HS-5 (cell line): ENCODE data around the gene HINT2.

ENCODE experiments used
- DNase-seq: peaks from one replicate; pipeline ENCODE4 v3.0.0-alpha.2; 2012; ENCODE audit warnings: low read depth

The HINT2 gene

DNA sequence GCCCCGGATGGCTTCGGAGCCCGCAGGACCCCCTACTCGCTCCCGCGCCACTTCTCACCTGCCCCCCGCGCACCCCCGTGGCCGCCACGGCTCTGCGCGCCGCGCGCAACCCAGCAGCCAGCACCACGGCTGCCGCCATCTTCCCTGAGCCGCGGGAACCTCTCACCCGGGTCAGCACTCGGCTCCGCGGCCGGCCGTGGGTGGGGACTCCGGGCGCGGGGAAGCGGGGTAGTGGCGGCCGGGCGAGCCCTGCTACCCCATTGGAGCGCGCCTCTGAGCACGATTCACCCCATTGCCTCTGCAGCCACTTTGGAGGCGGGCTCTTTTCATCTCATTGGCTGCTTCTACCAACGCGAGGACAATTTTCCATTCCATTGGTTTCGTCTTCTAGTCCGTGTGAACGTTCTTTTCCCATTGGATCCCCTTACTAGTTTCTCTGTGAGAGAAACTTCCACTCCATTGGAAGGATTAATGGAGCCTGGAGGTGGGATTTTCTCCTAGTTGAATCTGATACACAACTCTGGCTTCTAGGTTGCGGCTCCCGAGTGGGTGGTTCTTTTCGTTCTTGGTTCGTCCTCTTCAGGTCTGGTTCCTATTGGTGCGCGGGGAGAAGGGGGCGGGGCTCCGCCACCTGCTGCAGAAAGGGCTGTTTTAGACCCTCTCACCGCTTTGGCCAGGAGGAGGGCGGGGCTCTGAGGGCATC lies at the start of gene HINT2:
Gene HINT2, minus strand, starts transcription at position 202 of the 703 bp plus-strand sequence. Its CDS starts 63 bp downstream, at position 139.
- DNase-seq: peak; percentile 98

DNA sequence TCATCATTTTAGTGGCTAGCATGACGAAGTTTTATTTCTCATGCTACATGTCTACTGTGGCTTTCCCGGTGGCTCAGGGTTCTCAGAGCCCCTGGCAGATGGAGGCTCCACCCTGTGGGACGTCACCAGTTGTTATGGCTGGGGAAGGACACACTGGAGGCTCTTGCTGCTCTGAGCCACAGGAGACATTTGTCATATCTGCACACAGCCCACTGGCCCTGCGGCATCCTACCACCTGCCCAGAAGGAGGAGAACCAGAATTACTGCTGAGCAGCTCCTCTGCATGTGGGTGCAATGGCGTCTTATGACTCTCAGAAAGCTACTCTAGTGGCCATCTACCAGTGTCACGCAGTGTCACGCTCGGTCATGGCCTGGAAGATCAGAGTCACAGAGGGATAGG lies 48.7 kb upstream of the HINT2 start:
- DNase-seq: no peak

DNA sequence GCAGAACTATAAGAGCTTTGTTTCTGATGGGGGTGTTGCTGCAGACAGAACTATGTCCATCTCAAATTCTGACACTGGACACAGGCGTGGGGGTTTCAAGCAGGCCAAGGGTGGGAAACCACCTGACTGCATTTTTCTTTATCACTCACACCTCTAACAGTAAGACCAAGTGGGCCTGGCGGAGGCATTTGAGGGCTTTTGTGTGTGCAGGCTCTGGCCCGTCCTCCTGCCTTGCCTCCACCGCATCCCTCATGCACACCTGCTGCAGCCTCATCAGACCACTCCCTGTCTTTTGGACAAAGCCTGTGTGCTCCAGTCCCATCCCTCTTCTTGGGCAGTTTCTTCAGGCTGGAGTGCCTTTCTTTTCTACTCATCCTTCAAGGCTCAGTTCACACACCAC lies 47.5 kb upstream of the HINT2 start:
- DNase-seq: no peak

DNA sequence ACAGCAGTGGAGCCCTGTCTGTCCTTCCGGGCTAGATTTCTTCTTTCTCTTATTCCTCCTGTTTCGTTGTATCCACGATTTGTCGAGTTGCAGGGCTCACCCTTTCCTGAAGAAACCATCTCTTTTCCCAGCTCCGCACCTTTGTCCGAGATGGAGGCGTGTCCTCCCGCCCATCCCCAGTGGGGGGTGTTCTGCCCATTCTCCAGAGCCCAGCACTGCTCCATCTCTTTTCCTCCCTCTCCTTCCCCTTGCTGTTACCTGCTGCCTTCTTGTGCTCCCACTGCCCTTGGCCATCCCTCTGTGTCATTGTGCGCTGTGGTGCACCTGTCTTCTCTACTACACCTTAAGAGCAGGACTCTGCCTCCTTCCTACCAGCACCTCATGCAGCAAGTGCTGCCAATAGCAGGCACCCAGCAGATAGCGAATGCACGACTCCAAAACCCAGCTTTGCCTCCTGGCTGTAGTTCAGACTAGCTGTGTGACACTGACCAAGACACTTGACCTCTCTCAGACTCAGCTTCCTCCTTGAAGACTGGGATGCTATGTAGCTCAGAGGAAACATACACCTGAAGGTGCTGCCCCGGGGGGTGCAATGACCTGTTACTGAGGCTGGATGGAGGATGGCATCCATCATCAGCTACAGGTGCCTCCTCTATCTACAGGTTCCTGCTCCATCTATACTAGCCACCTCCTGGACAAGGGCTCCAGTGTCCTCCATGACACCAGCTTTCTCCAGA lies 46.5 kb upstream of the HINT2 start:
- no peak for DNase-seq

DNA sequence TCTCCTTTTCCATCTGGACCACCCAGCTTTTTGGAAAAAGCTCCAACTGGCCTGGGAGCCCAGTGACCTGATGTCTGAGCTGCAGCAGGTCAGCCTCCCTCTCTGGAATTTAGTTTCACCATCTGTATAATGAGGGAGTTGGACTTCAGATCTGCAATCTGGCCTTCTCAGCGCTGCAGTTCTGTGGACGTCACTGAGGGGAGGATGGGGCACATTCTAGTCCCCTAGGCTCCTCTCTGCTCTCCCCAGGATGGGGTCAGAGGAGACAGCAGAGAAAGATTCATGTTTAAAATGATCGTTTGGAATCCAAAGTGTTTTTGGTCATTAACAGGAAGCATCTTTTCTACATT lies 45.1 kb upstream of the HINT2 start:
- DNase-seq: no peak

DNA sequence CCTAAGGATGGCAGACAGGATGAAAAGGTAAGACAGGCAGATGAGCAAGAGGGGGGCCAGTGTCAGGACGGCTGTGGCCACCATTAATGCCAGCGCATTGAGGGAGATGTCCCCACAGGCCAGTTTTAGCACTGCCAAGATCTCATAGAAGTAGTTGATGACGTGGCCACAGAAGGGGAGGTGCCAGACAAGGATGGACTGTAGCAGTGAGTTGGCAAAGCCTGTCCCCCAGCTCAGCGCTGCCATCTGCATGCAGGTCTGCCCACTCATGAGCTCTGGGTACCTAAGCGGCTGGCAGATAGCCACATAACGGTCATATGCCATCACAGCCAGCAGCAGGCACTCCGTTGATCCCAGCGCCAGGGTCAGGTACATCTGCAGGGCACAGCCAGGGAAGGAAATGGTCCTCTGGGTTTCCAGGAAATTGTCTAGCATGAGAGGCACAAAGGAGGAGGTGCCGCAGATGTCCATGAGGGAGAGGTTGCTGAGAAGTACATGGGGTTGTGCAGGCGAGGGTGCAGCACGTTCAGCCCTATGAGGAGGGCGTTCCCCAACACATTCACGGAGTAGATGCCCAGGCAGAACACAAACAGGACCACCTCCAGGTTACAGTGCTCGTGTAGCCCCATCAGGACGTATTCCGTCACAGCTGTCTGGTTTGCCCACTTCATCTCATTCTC lies 44.6 kb upstream of the HINT2 start:
- no peak for DNase-seq

DNA sequence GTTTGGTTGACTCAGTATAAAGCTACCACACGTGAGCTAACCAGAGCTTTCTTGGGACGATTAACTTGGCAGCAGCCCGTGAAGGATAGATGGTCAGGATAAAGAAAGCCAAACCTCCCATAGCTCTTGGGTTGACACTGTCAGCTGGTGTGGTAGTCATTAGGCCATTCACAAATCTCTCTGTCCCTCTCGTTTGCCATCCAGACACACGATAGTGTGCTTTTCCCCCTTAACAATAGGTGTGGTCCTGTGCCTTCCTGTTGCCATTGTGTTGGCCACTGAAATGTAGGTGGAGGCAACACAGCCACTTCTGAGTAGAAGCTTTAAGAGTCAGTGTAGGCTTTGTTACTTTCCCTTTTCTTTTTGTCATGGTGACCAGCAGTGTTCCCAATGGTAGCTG lies 43.6 kb upstream of the HINT2 start:
- no peak for DNase-seq

DNA sequence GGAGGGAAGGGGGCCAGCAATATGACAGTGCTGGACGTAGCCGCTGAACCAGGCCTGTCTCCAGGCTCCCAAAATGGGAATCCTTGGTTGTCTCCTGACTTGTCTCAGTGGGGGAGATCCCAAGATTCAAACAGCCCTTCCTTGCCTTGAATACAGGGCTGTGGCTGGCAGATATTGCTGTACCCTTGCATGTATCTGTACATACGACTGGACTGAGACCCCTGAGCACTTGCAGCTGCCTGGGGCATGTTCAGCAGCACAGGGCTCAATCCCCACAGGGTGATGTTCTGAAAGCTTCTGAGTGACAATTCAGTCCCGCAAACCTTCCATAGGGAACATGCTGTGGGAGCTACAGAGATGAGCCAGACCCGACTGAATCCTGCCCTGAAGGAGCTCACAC lies 42.0 kb upstream of the HINT2 start:
- no peak for DNase-seq

DNA sequence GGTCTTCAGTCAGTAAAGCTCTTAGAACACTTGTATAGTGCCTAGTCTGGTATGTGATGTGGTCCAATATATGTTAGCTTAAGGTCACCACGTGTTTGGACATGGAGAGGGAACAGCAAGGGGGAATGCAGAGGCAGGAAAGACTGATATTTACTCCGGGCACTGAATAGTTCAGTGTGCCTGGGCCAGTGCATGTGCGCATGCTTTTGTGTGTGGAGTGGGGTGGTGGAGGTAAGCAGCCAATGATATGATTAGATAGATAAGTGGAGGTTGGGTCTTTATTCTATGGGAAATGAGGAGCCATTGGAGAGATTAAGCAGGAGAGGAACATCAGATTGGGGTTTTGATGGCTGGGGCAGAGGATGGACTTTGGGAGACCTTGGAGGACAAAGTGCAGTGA lies 41.4 kb upstream of the HINT2 start:
- DNase-seq: no peak

DNA sequence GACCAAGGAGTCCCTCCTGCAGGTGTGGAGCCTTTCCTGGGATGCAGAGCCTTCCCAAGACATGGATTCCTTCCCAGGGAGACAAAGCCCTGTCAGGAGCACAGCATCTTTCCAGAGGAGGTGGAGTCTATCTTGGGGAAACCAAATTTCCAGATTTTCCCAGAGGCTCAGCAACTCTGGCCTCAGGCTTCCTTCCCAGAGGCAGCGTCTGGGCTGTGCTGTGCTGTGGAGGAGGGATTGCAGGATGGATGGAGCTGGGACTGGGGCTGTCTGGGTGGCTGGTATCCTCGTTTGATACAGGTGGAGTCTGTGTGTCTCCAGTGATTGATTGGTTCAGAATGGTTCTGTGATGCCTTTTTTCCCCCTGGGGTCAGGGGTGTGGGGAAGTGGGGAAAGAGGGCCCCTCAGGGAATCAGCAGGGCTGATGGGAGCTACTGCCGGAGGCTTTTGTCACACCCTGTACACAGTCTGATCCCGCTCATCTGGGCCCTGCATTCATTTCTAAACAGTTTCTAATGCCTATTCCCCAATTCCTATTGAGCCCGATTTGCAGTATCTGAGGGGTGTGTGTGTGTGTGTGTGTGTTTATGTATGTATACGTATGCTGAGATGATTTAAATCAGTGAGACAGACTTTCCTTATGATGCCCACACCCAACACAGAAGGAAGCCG lies 39.4 kb upstream of the HINT2 start:
- DNase-seq: no peak

DNA sequence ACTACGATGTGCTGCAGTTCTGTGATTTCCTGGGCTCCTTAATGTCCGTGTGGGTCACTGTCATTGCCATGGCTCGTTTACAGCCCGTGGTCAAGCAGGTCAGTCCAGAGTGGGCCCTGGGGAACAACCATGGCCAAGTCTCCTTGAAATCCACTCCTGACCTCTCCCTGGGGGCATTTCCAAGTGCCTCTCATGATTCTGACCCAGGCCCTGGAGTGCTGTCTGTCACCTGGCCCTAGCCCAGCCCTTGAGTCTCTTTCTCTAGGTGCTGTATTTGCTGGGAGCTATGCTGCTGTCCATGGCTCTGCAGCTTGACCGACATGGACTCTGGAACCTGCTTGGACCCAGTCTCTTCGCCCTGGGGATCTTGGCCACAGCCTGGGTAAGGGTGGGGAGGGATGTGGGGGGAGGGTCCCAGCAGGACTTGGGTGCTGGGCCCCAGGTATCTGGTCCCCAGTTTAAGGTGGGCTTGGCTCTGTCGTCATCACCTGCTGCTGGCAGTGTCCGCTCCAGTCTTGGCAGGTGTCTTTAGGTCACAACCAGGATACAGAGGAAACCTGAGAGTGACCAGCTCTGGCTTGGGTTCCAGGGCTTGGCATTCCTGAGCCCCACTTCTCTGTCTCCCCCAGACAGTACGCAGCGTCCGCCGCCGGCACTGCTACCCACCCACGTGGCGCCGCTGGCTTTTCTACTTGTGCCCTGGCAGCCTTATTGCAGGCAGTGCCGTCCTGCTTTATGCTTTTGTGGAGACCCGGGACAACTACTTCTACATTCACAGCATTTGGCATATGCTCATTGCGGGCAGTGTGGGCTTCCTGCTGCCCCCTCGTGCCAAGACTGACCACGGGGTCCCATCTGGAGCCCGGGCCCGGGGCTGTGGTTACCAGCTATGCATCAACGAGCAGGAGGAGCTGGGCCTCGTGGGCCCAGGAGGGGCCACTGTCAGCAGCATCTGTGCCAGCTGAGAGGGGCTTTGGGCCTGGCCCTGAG lies 38.3 kb upstream of the HINT2 start:
- no peak for DNase-seq

DNA sequence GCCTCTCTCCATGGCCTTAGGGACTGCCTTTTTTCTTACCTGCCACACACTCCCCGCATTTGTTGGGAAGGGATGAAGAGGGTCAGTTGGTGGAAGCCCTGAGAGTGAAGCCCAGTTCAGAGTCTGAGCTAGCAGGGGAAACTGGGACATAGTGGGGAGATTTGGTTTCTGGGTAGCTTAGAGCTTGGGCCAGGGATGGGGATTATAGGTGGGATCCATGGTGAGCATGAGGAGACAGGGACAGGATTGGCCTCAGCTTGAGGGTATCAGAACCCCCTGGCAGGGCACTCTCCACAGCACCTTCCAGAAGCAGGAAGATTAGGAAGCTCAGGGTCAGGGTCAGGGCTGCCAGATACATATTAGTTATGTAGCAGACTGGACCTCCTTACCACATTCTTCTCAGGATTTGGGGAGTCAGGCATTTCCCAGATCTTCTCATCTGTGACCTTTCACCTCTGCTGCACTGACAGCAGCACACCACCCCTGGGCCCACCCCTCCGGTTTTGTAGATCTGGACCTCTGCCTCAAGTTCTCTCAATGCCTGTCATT lies 37.5 kb upstream of the HINT2 start:
- no peak for DNase-seq

DNA sequence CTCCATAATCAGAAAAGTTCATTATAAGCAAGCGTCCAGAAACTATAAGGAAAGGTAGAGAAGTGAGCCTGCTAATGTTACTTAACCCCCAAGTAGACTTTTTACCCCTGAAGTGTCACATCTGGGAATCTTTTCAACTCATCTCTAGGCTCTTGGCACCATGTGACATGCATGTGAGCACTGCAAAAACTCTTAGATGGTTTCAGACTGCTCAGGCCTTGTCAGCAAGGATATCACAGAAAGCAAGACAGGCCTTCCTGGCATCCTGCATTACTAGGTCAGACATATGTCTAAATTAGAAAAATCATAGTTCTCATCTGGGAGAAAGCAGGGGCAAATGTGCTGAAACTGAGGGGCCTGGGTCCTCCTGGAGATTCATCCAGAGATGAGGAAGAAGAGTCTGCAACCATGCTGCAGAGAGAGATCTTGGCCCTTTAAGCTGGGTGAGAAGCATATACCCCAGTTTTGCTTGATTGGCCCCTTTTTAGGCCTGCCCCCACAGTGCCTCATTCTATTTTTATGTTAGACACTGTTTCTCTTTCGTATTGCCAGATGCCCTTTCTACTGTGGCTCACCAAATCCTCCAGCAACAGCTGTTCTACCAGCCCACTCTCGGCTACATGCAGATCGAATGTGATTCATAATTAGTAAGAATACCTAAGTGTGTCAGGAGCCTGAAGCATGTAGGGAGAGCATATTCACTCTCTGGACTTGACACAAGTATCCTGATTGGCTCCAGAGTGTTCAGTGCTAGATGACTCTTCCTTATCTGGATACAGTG lies 33.1 kb upstream of the HINT2 start:
- DNase-seq: peak; percentile 93

DNA sequence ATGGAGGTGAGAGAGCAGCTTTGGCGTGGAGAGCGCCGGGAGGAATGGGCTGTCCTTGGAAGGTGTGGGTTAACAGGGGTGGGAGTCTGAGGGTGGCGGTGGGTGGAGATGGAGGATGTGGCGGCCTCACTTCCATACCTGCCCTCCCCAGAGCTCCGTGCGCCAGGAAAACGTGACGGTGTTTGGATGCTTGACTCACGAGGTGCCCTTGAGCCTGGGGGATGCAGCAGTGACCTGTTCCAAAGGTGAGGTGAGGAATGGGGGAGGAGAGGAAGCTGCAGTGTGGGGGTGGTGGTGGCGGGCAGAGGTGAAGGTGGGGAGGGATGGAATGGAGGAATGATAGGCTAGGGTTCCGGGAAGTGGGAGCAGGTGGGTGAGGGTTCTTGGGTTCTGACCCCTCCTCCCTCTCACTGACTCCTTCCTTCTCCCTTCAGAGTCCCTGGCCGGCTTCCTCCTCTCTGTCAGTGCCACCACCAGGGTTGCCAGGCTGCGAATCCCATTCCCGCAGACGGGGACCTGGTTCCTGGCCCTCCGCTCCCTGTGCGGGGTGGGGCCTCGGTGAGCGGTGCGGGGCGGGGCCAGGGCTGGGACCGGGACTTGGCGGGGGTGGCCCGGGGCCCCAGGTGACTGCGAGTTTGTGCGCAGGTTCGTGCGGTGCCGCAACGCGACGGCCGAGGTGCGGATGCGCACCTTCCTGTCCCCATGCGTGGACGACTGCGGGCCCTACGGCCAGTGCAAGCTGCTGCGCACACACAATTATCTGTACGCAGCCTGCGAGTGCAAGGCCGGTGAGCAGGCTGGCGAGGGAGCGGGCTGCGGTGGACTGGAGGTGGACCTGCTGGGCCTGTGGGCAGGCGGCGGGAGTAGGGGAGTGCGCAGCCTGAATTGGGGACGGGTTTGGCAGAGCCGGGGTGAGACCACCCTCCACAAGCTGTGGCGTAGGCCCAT lies 31.3 kb upstream of the HINT2 start:
- no peak for DNase-seq

DNA sequence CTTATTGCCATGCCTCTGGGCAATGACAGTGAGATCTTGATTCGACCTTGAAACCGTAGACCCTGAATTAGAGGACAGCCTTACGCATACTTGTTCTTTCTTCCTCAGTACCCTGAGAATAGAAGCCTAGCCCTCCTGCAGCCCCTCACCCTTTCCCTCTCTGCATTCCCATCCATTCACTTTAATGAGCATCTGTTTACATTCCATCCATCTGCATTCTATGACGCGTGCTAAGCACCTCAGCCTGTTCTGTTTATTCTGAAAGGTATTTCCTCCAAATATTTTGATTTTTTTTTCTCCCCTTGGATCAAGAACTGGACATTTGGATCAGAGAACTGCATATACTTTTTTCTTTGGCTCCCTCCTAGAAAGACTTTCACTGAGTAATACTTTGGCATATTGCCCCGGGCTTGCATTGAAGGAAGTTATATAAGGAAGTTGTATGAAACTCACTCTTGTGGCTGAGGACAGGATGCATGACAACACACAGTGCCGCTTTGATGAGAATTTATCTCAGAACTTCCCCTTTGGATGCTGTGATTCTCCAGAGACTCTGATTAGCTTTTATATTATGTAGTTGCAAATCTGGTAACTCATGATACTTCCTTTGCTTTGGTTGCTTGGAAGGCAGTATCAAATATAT lies 29.9 kb upstream of the HINT2 start:
- peak; percentile 89 for DNase-seq

DNA sequence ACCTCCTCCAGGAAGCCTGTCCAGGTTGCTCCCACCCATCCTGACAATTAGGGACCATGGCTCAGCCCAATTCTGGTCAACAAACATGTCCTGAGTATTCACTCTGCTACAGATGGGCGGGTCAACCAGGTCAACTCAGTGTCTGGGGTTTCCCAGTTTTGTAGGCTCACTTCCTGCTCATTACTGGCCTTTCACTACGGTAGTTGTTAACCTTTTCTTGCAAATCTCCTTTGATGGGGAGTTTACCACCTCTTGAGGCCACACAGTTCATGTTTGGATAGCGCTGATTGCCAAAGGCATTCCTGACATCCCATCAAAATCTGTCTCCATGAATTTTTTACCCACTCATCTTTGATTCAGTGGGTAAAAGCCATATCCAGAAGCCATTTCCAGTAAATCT lies 28.0 kb upstream of the HINT2 start:
- DNase-seq: no peak

DNA sequence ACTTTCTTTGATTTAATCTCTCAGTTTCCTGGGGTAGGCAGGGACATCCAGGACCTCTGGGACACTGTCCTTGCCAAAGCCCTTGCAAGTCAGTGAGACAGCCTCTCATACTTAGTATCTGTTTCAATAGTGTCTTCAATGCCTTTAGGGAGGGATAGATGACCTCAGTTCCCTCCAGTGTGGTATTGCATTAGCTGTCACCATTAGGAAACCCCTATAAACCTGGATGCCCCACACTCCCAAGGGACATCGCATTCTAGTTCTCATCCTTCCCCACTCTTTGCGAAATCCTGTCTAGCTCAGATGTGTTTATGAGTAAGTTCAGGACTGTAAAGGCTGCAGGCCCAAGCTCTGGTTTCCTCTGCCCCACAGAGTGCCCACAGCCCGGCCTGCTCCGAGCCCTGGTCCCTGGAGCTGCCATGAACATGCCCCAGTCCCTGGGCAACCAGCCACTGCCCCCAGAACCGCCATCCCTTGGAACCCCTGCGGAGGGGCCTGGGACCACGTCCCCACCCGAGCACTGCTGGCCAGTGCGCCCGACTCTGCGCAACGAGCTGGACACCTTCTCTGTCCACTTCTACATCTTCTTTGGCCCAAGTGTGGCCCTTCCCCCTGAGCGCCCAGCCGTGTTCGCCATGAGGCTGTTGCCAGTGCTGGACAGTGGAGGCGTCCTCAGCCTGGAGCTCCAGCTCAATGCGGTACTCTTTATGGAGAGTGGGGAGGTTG lies 27.3 kb upstream of the HINT2 start:
- DNase-seq: no peak

DNA sequence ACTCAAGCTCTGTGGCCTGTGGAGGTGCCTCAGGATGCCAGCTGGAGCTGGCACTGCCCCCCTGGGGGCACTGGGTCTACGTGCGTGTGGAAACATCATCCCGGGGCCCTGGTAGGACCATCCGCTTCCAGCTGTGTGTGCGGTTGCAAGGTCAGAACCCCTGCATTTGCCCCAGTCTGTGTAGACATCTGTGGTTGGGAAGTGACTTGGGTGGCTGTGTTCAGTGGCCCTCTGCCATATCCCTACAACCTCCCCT lies 26.7 kb upstream of the HINT2 start:
- no peak for DNase-seq
